CD4-positive, alpha-beta T cell treated with Interleukin-21 for 1 hour (primary cell): ENCODE measurements around the gene RNASEH1.

Experiments used
- DNase-seq: peaks from one replicate; pipeline ENCODE4 v3.0.0-alpha.2; 2020

Gene RNASEH1

DNA sequence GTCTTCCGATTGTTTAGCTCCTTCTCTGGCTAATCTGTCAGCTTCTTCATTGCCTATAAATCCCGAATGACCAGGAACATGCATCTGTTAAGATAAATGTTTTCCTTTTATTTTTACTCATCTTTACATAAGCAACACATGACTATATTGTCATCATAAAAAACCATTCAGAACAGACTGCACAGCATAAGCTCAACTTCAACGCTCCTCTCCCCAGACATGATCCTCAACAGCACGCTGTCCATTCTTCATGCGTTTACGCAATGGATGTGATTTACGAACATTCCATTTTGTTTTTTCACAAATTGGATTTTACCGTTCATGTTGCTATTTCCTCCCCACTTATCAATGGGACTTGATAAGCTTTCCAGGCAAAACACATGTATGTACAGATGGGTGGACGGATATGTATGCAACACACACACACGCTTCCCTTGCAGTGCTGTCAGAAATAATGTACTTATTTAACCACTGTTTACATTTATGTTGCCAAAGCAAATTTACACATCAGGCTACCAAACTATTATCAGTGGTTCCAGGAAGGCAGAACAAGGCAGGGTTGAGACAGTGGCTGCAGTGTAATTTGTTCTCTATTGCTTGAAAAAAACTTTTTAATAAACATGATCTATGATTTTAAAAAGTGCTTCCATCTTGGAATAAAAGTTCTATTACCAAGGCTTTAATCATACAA lies 12.2 kb downstream of the RNASEH1 start:
- no peak for DNase-seq

- no peak for DNase-seq
Observed at GRCh38 chr2:3543023-3543683, 15.0 kb downstream of the RNASEH1 start.

GRCh38 chr2:3542107-3542506 lies 16.0 kb downstream of the RNASEH1 start:
- no peak for DNase-seq

DNA sequence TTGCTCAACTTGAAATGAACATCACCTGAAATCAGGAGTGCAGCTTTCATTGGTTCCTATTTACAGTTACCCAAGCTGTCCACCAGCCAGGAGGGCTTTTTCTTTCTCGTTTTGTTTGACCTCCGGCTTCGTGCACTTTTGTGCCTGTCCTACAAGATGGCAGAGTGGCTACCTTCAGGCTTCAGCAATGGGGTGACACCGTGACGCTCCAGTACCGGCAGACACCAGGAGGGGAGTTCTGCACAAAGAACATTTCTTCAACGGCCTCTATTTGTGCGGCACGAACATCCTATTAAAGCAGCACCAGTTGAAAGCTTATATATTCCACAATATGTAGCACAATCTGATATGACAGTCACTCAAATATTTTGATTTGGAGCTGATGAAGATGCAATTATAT lies 18.3 kb downstream of the RNASEH1 start:
- no peak for DNase-seq

- no peak for DNase-seq
Observed at GRCh38 chr2:3536682-3537632, 21.2 kb downstream of the RNASEH1 start.

DNA sequence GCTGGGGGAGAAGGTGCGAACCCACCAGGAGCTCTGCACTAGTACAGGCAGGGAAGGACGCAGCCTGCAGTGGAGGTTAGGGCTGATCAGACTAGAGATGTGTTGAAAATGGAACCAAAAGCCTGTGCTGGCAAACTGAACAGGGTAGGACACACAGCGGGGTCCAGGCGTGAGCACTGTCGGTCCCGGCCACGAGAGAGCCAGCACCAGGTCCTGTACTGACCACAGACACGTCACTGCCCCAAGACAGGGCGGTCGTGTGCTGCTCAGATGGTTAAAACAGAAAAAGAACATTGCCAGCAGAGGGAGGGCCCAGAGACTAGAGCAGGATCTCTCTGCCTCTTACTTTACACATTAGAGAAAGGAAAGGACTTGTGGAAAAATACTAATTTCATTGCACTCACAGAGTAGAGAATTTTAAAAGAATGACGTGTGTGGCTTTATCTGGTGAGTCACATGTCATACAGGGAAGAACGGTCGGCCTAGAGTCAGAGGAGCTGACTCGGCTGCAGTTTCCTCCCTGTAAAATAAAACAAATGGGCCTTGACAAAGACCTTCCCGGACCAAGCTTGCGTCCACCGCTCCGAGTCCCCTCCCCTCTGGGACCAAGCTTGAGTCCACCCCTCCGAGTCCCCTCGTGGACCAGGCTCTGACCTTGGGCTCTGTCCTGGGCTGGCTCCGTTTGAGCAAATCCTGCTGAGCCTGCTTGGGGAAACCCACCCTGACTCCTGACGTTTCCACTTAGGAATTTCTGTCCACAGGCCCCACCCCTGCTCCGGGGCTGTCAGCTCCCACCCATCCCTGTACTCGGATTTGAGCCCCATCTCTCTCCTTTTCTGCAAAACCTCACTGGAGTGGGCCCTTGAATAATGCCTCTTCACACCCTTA lies 22.1 kb downstream of the RNASEH1 start:
- no peak for DNase-seq

DNA sequence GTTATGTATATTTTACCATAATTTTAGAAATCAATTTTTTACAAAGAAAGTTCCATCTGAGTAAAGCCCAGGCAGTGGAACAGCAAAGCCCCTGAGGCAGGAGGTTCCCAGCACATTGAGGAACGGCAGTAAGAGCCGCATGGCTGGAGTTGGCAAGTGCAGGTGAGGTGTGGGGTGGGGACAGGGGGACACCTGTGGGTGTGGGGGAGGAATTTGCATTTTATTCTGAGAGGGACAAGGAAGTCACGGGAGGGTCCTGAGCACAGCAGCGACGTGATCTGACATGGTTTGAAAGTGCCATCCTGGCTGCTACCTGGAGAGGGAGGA lies 22.7 kb downstream of the RNASEH1 start:
- no peak for DNase-seq

DNA sequence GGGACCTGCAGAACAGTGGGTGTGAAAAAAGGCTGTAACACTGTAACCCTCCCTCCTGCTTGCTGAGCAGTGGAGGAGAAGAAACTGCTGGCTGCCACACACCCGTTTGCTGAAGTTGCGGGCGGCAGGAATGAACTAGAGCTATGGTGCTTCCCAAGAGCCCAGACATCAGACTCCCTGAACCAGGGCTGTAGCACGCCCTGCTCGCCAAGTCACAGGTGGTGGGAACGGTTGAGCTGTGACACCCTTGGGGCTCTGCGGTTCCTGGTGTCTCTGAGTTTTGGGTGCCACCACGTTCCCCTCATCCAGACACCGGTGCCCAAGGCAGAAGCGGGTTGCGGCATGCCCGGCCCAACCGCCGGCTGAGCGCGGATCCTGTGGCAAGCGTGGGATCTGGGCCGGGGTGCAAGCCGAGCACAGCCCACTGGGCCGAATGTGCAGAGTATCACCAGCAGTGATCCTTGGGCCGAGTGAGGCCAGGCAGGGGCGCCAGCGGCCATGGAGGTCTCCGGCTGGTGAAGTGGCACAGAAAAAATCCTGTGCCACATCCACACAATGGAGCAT lies 23.8 kb downstream of the RNASEH1 start:
- no peak for DNase-seq

DNA sequence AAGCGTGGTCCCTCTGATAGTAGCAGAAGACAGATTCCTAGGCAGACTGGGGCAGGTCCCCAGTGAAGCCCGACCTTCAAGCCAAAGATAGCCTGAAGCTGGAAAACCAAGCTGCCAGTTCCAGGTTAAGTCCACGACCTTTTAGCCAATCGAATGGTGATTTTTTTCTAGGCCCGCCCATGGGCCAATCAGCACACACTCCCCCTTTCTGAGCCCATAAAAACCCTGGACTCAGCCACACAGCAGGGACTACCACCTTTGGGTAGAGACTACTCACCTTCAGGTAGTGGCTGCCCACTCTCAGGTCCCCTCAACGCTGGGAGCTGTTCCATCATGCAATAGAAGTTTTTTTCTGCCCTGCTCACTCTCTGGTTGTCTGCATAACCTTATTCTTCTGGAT lies 24.3 kb downstream of the RNASEH1 start:
- DNase-seq = no peak

DNA sequence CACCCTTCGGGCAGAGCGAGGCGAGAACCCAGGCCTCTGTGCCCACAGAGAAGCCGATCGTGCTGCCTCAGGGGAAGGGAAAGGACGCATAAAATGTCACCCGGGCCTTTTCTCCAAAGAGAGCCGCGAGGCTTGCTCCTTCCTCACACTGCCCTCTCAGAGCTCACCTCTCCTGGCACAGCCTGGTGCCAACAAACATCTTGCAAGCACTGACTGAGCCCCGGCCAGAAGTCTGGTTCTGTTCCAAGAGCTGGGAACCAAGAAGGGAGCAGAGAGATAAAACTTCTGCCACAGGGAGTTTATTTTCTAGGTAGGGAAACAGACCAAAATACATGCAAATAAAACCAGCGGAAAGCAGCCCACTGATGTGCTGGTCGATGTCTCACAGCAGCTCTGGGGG lies 25.2 kb downstream of the RNASEH1 start:
- DNase-seq = no peak

GRCh38 chr2:3529316-3530025 lies 28.7 kb downstream of the RNASEH1 start:
- no peak for DNase-seq

- no peak for DNase-seq
Observed at GRCh38 chr2:3527886-3528785, 30.0 kb downstream of the RNASEH1 start.

DNA sequence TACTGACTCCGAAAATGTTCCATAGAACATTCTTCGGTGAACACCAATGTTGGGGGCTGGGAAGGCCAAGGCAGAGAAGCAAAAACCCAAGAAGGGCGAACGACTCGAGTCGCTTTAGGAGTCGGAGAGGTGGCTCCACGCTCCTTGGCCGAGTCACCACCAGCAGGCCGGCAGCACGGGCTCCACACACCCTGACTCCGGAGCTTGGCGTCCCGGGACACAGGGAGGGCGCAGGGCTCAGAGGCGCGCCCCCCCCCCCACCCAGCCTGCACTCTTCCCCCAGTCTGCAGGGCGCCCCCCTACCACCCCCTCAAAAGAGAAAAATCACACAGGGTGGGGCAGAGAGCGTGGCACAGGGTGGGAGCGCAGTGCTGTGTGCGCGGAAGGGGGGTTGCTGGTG lies 31.3 kb downstream of the RNASEH1 start:
- no peak for DNase-seq

- DNase-seq = no peak
Observed at GRCh38 chr2:3523551-3524041, 34.5 kb downstream of the RNASEH1 start.

DNA sequence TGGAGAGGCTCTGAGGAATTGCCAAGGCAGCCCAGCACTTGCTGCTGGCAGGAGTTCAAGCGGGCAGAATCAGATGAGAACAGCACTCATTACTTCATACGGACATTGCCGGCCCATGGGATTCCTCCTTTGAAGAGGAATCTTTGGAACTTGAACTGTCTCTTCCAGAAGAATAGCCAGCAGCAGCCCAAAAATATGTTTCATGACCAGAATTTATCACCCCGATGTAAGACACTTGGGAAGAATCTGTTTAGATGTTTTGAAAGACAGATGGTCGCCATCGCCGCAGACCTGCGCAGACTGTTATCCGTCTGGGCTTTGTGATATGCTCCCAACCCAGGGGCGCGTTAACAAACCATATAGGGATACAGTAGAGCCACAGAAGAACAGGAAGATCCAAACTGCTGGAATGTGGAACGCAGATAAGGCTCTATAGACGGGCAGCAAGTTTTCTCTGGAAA lies 35.1 kb downstream of the RNASEH1 start:
- no peak for DNase-seq

GRCh38 chr2:3520591-3520990 lies 37.5 kb downstream of the RNASEH1 start:
- DNase-seq = no peak

GRCh38 chr2:3519255-3520205 lies 38.6 kb downstream of the RNASEH1 start, which contains the start of gene ADI1:
Gene ADI1, minus strand, starts transcription at chr2:3519531. Its CDS starts 44 bp downstream, at chr2:3519487.
- DNase-seq = peak; percentile 81

- DNase-seq = peak; percentile 99
Observed at GRCh38 chr2:3518496-3519254, 39.5 kb downstream of the RNASEH1 start.
